Transverse colon (tissue), 4 donors: ENCODE measurements around the gene CHGA.

Experiments
- POLR2A ChIP-seq: fragments of 450-650 bp; IDR thresholded peaks from one replicate; pipeline ENCODE4 v1.6.1; 2016; ENCODE audit warnings: antibody characterized with exemption, mild to moderate bottlenecking, moderate library complexity
- POLR2AphosphoS5 ChIP-seq, 3 donors: sonication (generic); formaldehyde crosslinking; IDR thresholded peaks; one replicate each; pipeline ENCODE4 v1.6.1; 2016; ENCODE audit warnings: antibody characterized with exemption in 3 of 3
- TF ChIP-seq, protein P1 (sequence below), 5 experiments: fragments of 200-600 bp in 3 of 5; fragments of 450-650 bp in 2 of 5; sonication (generic) in 3 of 5; IDR thresholded peaks; 1 replicate in 2 of 5; 2 replicates in 3 of 5; pipeline ENCODE4 v1.5.1; 2016 to 2017; ENCODE audit warnings: antibody characterized with exemption in 5 of 5, inconsistent platforms in 3 of 5, mild to moderate bottlenecking in 2 of 5, moderate library complexity in 1 of 5

DNA sequence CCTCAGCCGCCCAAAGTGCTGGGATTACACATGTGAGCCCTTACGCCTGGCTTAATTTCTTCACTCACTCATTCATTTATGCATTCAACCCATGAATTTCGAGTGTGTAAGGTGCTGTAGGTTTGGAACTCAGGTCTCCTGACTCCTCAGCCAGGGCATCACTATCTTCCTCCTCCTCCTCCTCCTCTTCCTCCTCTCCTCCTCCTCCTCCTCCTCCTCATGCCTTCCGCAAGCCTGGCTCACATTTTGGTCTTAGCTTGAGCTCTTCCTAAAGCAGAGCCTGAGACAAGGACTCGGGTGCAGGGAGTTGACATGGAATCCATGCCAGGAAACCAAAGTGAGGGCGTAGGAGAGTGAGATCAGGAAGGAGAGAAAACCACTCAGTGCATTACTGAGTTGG is 20.8 kb upstream of the CHGA start:
- TF ChIP-seq, protein P1, sequence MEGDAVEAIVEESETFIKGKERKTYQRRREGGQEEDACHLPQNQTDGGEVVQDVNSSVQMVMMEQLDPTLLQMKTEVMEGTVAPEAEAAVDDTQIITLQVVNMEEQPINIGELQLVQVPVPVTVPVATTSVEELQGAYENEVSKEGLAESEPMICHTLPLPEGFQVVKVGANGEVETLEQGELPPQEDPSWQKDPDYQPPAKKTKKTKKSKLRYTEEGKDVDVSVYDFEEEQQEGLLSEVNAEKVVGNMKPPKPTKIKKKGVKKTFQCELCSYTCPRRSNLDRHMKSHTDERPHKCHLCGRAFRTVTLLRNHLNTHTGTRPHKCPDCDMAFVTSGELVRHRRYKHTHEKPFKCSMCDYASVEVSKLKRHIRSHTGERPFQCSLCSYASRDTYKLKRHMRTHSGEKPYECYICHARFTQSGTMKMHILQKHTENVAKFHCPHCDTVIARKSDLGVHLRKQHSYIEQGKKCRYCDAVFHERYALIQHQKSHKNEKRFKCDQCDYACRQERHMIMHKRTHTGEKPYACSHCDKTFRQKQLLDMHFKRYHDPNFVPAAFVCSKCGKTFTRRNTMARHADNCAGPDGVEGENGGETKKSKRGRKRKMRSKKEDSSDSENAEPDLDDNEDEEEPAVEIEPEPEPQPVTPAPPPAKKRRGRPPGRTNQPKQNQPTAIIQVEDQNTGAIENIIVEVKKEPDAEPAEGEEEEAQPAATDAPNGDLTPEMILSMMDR (IDR thresholded peaks at IDR 0.05) = no peak
- TF ChIP-seq POLR2A (no peak), POLR2AphosphoS5 (IDR thresholded peaks at IDR 0.05) (no peak)
